CD14-positive monocyte (primary cell): ENCODE measurements around the gene PARP16. TPM values are rescaled to one million over a fixed set of nuclear protein-coding genes. Genes with fewer than 3 reads are reported as not detected.

Experiments
- DNase-seq, 3 donors: peaks; one replicate each; pipeline ENCODE4 v3.0.0-alpha.2; 2011 to 2022
- H2AFZ ChIP-seq: 2 replicates; pipeline ENCODE4 v1.6.0; 2012; ENCODE audit warnings: mild to moderate bottlenecking, low read depth, low read length, inconsistent platforms; ENCODE audit not compliant: insufficient read depth, poor library complexity, severe bottlenecking
- H3K27ac ChIP-seq, 2 donors: 1 replicate in 1 of 2; 2 replicates in 1 of 2; pipeline ENCODE4 v1.5.1; 2012 to 2013; ENCODE audit warnings: low read length in 2 of 2, control low read depth in 1 of 2, inconsistent platforms in 1 of 2, low read depth in 1 of 2, mild to moderate bottlenecking in 1 of 2
- H3K27me3 ChIP-seq, 2 donors: one replicate each; pipeline versions ENCODE4 v1.6.0 to v1.6.1; 2011 to 2013; ENCODE audit warnings: low read length in 2 of 2; ENCODE audit not compliant: control insufficient read depth in 2 of 2, insufficient read depth in 2 of 2
- H3K36me3 ChIP-seq, 2 donors: replicated peaks in 1 of 2; 1 replicate in 1 of 2; 2 replicates in 1 of 2; pipeline versions ENCODE4 v1.5.1 to v1.6.1; 2012 to 2013; ENCODE audit warnings: low read length in 2 of 2, control low read depth in 1 of 2, inconsistent platforms in 1 of 2, mild to moderate bottlenecking in 1 of 2; ENCODE audit not compliant: insufficient read depth in 2 of 2, control insufficient read depth in 1 of 2
- H3K4me1 ChIP-seq, 2 donors: 1 replicate in 1 of 2; 2 replicates in 1 of 2; pipeline versions ENCODE4 v1.5.1 to v1.6.1; 2012 to 2013; ENCODE audit warnings: low read length in 2 of 2, control low read depth in 1 of 2, inconsistent platforms in 1 of 2, mild to moderate bottlenecking in 1 of 2, moderate library complexity in 1 of 2; ENCODE audit not compliant: insufficient read depth in 2 of 2, control insufficient read depth in 1 of 2
- H3K4me2 ChIP-seq: replicated peaks from 2 replicates; pipeline ENCODE3; 2012; ENCODE audit warnings: low read length, moderate library complexity, mild to moderate bottlenecking; ENCODE audit not compliant: poor library complexity, severe bottlenecking; ENCODE audit errors: extremely low read depth
- H3K4me3 ChIP-seq, 3 experiments: fragments of 200-600 bp in 1 of 3; sonication (generic) in 1 of 3; replicated peaks in 1 of 3; 1 replicate in 2 of 3; 2 replicates in 1 of 3; pipeline ENCODE4 v1.5.1; 2011 to 2013; ENCODE audit warnings: low read length in 3 of 3, mild to moderate bottlenecking in 3 of 3, control low read depth in 2 of 3, low read depth in 2 of 3, inconsistent platforms in 1 of 3, moderate library complexity in 1 of 3
- H3K79me2 ChIP-seq: 2 replicates; pipeline ENCODE4 v1.6.0; 2012; ENCODE audit warnings: mild to moderate bottlenecking, control low read depth, inconsistent platforms, low read length, moderate library complexity; ENCODE audit not compliant: insufficient read depth
- H3K9ac ChIP-seq: 2 replicates; pipeline ENCODE4 v1.6.0; 2017; ENCODE audit warnings: low read length, mild to moderate bottlenecking; ENCODE audit not compliant: insufficient read depth, poor library complexity, severe bottlenecking
- H3K9me3 ChIP-seq, 2 donors: replicated peaks in 1 of 2; 1 replicate in 1 of 2; 2 replicates in 1 of 2; pipeline versions ENCODE4 v1.5.1 to v1.6.1; 2012 to 2013; ENCODE audit warnings: low read length in 2 of 2, control low read depth in 1 of 2; ENCODE audit not compliant: control insufficient read depth in 1 of 2, insufficient read depth in 1 of 2
- H4K20me1 ChIP-seq: 2 replicates; pipeline ENCODE4 v1.6.0; 2012; ENCODE audit warnings: mild to moderate bottlenecking, low read length, control low read depth, moderate library complexity; ENCODE audit not compliant: insufficient read depth
- H3K27ac Mint-ChIP-seq, 7 donors: one replicate each; pipeline ENCODE4 v1.8.0; 2020; ENCODE audit warnings: mild to moderate bottlenecking in 7 of 7, mixed read lengths in 7 of 7, moderate library complexity in 6 of 7, inconsistent platforms in 2 of 7
- H3K27me3 Mint-ChIP-seq, 3 donors: one replicate each; pipeline ENCODE4 v1.8.0; 2021 to 2022; ENCODE audit warnings: low read depth in 3 of 3, mild to moderate bottlenecking in 3 of 3, mixed read lengths in 3 of 3, moderate library complexity in 3 of 3, inconsistent platforms in 1 of 3
- H3K36me3 Mint-ChIP-seq, 2 donors: one replicate each; pipeline ENCODE4 v1.8.0; 2020; ENCODE audit warnings: mixed read lengths in 2 of 2, inconsistent platforms in 1 of 2, mild to moderate bottlenecking in 1 of 2
- H3K4me1 Mint-ChIP-seq: one replicate; pipeline ENCODE4 v1.8.0; 2020; ENCODE audit warnings: mild to moderate bottlenecking, mixed read lengths
- H3K4me3 Mint-ChIP-seq, 2 donors: one replicate each; pipeline ENCODE4 v1.8.0; 2020; ENCODE audit warnings: mild to moderate bottlenecking in 2 of 2, mixed read lengths in 2 of 2, moderate library complexity in 1 of 2
- H3K9me3 Mint-ChIP-seq, 7 donors: one replicate each; pipeline ENCODE4 v1.8.0; 2020 to 2022; ENCODE audit warnings: mixed read lengths in 7 of 7, mild to moderate bottlenecking in 6 of 7, moderate library complexity in 6 of 7, inconsistent platforms in 2 of 7
- WGBS: methylation state at CpG from one replicate; pipeline ENCODE4 v1.1.5; 2013; ENCODE audit warnings: missing lambda C conversion rate; ENCODE audit not compliant: insufficient coverage; 5-methylcytosine and 5-hydroxymethylcytosine counted together
- intact Hi-C, 2 donors: fragments of 100-400 bp; cut with micrococcal nuclease; formaldehyde crosslinking; loops; one replicate each; pipeline versions ENCODE4 v1.15.0 to v1.15.1; 2023
- polyA plus RNA-seq, 3 donors: library from polyadenylated mRNA; depleted of rRNA in 1 of 3; unstranded in 2 of 3; stranded (reverse) in 1 of 3; fragments of 300-500 nt in 2 of 3; fragments of >200 nt in 1 of 3; fragmentation: Illumina TruSeq in 2 of 3; gene quantifications; 1 replicate in 2 of 3; 2 replicates in 1 of 3; pipeline ENCODE4 v1.2.3, GENCODE V29; 2012 to 2021
- TF ChIP-seq, protein P1 (sequence below): fragments of 200-600 bp; IDR thresholded peaks from one replicate; pipeline ENCODE4 v1.8.0; 2022; ENCODE audit warnings: antibody characterized with exemption, mild to moderate bottlenecking

Gene PARP16
- polyA plus RNA-seq, 3 donors = 4.8 to 6.9 (median 5.7) TPM

DNA sequence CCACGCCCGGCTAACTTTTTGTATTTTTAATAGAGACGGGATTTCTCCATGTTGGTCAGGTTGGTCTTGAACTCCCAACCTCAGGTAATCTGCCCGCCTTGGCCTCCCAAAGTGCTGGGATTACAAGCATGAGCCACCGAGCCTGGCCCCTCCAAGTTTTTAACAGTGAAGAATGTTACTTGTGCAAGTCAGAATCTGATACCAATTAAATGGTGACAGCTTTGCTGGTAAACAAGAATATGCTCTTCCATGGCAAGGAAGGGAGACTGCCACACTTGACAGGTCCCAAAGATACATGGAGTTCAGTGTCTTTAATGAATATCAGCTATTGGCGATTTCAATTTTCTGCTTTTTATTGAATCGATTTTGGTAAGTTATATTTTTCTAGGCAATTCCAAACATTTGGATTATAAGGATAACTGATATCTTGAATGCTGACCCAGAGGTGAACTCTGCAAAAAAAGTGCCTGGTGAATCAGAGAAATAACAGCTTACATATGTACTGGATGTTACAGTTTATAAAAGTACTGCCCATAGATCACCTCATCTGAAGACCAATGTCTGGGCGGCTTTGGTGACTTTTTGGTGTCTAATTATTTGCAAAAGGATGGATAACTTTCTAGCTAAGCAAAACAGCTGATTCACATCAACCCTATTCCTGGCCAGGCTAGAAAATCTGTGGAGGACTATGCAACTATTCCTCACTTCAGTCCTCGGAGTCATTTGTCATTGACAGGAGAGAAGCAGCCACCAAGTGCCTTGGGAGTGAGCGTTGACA, 1.2 kb downstream of the PARP16 start:
- Histone ChIP-seq H2AFZ (peak overlapping the region; percentile 100), H3K4me2 (peak overlapping the region; percentile 98), H3K27me3 (no peaks in the 10 kb centered on the region), H3K4me3 (peak overlapping the region; percentile 80 to 91 (median 86)), H3K9ac (peak overlapping the region; percentile 80), H4K20me1 (no peaks in the 10 kb centered on the region), H3K79me2 (no peaks in the 10 kb centered on the region), H3K27ac (no peak overlapping the region), H3K9me3 (no peaks in the 10 kb centered on the region), H3K4me1 (peaks cover 17 to 21% of the 10 kb centered on the region in 2 donors), H3K36me3 (no peaks in the 10 kb centered on the region)
- TF ChIP-seq, protein P1, sequence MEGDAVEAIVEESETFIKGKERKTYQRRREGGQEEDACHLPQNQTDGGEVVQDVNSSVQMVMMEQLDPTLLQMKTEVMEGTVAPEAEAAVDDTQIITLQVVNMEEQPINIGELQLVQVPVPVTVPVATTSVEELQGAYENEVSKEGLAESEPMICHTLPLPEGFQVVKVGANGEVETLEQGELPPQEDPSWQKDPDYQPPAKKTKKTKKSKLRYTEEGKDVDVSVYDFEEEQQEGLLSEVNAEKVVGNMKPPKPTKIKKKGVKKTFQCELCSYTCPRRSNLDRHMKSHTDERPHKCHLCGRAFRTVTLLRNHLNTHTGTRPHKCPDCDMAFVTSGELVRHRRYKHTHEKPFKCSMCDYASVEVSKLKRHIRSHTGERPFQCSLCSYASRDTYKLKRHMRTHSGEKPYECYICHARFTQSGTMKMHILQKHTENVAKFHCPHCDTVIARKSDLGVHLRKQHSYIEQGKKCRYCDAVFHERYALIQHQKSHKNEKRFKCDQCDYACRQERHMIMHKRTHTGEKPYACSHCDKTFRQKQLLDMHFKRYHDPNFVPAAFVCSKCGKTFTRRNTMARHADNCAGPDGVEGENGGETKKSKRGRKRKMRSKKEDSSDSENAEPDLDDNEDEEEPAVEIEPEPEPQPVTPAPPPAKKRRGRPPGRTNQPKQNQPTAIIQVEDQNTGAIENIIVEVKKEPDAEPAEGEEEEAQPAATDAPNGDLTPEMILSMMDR = no peak
- whole genome bisulfite sequencing = 100% methylated on average over 3 of the region's 10 CpGs
- Mint-ChIP-seq H3K4me1 (peaks cover 18% of the 10 kb centered on the region), H3K4me3 (peak overlapping the region; percentile 87 to 89), H3K9me3 (no peaks in the 10 kb centered on the region), H3K36me3 (peaks cover 4 to 6% of the 10 kb centered on the region in 2 donors), H3K27me3 (peaks cover 0 to 5% (median 0%) of the 10 kb centered on the region in 3 donors), H3K27ac (peak overlapping the region in 3 of 7 donors; percentile 18 to 74 (median 22))
- intact Hi-C loops = no loop called here
- DNase-seq = no peak

DNA sequence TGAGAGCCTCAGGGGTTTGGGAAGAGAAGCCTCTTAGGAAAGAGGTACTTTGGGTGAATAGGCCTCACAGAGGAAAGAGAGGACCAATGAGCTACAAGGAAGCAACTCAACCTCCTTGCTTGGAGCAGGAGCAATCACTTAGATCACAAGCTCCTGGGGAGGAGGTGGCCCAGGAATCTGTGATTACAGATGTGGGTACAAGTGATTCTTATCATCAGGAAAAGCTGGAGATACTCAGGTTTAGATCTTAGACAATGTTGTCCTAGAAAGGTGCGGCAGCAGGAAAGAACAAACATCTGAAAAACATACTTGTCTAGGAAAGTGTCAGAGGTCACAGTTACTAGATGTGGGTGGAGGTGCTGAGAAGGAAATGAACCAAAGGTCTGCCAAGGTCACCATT, 8.2 kb downstream of the PARP16 start:
- no peak overlapping the region for H2AFZ ChIP-seq
- no peaks in the 10 kb centered on the region for H3K4me1 ChIP-seq
- H3K4me2 ChIP-seq = no peak overlapping the region
- no peaks in the 10 kb centered on the region for H3K27me3 Mint-ChIP-seq
- no peaks in the 10 kb centered on the region for H4K20me1 ChIP-seq
- TF ChIP-seq, protein P1 = no peak
- DNase-seq = no peak
- no peak overlapping the region for H3K27ac ChIP-seq
- no peaks in the 10 kb centered on the region for H3K36me3 ChIP-seq
- no peak overlapping the region for H3K4me3 Mint-ChIP-seq
- H3K27ac Mint-ChIP-seq = no peak overlapping the region
- no peaks in the 10 kb centered on the region for H3K9me3 Mint-ChIP-seq
- intact Hi-C loops = no loop called here
- H3K9ac ChIP-seq = no peak overlapping the region
- peaks cover 3% of the 10 kb centered on the region for H3K4me1 Mint-ChIP-seq
- no peaks in the 10 kb centered on the region for H3K27me3 ChIP-seq
- H3K36me3 Mint-ChIP-seq = peaks cover 2 to 11% of the 10 kb centered on the region in 2 donors
- no peaks in the 10 kb centered on the region for H3K9me3 ChIP-seq
- no peak overlapping the region for H3K4me3 ChIP-seq
- H3K79me2 ChIP-seq = no peaks in the 10 kb centered on the region
- 100% methylated on average over 1 of the region's 1 CpG for WGBS
